SK-N-MC (cell line): Measurements from ENCODE around the gene GFRA1.

ENCODE experiments used
- EZH2 ChIP-seq: fragments of 200-600 bp; sonication (generic); IDR thresholded peaks from one replicate; pipeline ENCODE4 v1.6.1; 2017; ENCODE audit warnings: antibody characterized with exemption
- POLR2AphosphoS5 ChIP-seq: IDR thresholded peaks from 2 replicates; pipeline ENCODE4 v1.6.1; 2012; ENCODE audit warnings: mild to moderate bottlenecking, low read depth, low read length, borderline replicate concordance

DNA sequence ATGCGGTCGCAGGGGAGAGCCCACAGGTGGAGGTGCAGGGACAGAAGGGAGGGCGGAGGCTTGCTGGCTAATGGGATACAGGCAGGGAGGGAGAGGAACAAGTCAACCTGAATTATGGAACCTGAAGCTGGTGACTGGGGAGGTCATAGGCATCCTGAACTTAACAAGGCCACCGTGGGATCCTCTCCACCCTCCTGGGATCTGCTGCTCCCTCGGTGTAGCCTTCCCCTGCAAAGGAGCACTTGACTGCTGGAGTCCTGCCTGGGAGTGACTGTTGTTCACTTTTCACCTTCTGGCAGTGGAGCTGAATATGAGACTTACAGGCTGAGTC, 223.1 kb downstream of the GFRA1 start:
- no peak for TF ChIP-seq EZH2
- no peak for TF ChIP-seq POLR2AphosphoS5
